Upper lobe of left lung (tissue), 4 donors: ENCODE data around the gene ADD2.

ENCODE experiments used
- EP300 ChIP-seq, 4 donors: sonication (generic); formaldehyde crosslinking; IDR thresholded peaks; one replicate each; pipeline ENCODE4 v1.5.1; 2017; ENCODE audit warnings: antibody characterized with exemption in 4 of 4, control low read depth in 2 of 4
- POLR2AphosphoS5 ChIP-seq, 2 donors: sonication (generic); formaldehyde crosslinking; IDR thresholded peaks; one replicate each; pipeline ENCODE4 v1.5.1; 2017; ENCODE audit warnings: antibody characterized with exemption in 2 of 2
- TF ChIP-seq, protein P1 (sequence below), 6 experiments: fragments of 450-650 bp in 4 of 6; fragments of 200-600 bp in 2 of 6; sonication (generic) in 2 of 6; IDR thresholded peaks; one replicate each; pipeline ENCODE4 v1.5.1; 2016 to 2019; ENCODE audit warnings: antibody characterized with exemption in 6 of 6

DNA sequence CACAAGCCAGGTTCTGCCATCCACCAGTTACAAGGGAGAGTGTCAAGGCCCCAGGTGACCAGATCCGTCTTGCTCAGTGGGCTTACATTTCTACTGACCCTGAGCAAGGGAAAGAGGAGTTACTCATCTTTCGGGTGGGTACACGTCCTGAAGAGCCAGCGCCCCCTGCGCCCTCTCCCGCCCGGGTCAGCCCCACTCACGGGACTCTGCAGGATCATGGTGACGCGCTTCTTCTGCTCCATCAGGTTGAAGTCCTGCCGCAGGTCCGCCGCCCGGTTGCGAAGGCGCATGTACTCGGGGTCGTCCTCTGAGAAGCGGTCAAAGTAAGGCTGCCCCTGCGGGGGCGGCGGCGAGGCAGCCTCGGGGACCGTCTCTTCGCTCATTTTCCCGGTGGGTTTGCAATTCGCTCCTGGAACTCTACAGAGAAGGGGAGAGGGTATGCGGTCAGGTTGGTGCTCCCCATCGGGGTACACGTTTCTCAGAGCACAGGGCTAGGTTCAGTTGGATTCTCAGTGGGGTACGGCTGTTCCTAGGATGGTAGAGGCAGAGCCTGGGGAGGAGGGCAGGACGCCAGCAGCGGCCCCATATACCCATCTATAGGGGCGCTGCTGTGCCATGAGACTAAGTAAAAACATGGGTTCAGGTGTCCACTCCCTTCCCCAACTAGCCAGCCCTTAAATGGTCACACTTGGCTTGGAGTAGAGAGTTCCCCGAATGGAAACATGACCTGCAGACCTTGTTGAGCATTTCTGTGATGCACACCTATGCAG is 61.8 kb downstream of the ADD2 start:
- TF ChIP-seq, protein P1, sequence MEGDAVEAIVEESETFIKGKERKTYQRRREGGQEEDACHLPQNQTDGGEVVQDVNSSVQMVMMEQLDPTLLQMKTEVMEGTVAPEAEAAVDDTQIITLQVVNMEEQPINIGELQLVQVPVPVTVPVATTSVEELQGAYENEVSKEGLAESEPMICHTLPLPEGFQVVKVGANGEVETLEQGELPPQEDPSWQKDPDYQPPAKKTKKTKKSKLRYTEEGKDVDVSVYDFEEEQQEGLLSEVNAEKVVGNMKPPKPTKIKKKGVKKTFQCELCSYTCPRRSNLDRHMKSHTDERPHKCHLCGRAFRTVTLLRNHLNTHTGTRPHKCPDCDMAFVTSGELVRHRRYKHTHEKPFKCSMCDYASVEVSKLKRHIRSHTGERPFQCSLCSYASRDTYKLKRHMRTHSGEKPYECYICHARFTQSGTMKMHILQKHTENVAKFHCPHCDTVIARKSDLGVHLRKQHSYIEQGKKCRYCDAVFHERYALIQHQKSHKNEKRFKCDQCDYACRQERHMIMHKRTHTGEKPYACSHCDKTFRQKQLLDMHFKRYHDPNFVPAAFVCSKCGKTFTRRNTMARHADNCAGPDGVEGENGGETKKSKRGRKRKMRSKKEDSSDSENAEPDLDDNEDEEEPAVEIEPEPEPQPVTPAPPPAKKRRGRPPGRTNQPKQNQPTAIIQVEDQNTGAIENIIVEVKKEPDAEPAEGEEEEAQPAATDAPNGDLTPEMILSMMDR (IDR thresholded peaks at IDR 0.05), result no peak
- TF ChIP-seq EP300 (IDR thresholded peaks at IDR 0.05) (no peak), POLR2AphosphoS5 (IDR thresholded peaks at IDR 0.05) (no peak)
